GM18511 (cell line): ENCODE data around the gene RPS19.
"Not testable (repeated sequence)": the region's sequence is repeated elsewhere in the genome, so short reads cannot be mapped to it uniquely, and the experiment has no call there.

Source experiments
- ATAC-seq: cut with Tn5 transposase; IDR thresholded peaks from one replicate; pipeline ENCODE4 v1.9.1; 2021; ENCODE audit warnings: mild to moderate bottlenecking, moderate library complexity; ENCODE audit not compliant: unreplicated experiment

The RPS19 gene

GRCh38 chr19:41912899-41913537, 53.0 kb downstream of the RPS19 start:
- no peak for ATAC-seq

- no peak for ATAC-seq
Observed at GRCh38 chr19:41913538-41914423, 53.7 kb downstream of the RPS19 start.

- ATAC-seq = not testable (repeated sequence)
Observed at GRCh38 chr19:41914424-41914834, 54.4 kb downstream of the RPS19 start.

- ATAC-seq = no peak
Observed at GRCh38 chr19:41915021-41915775, 55.1 kb downstream of the RPS19 start.

GRCh38 chr19:41915776-41916414, 55.8 kb downstream of the RPS19 start:
- no peak for ATAC-seq

GRCh38 chr19:41917676-41918075, 57.6 kb downstream of the RPS19 start:
- no peak for ATAC-seq

GRCh38 chr19:41918095-41918494, 58.0 kb downstream of the RPS19 start:
- no peak for ATAC-seq

- no peak for ATAC-seq
Observed at GRCh38 chr19:41918653-41919244, 58.7 kb downstream of the RPS19 start.

GRCh38 chr19:41919948-41920712, 60.1 kb downstream of the RPS19 start:
- no peak for ATAC-seq

GRCh38 chr19:41920882-41921576, 61.0 kb downstream of the RPS19 start:
- no peak for ATAC-seq

- ATAC-seq = no peak
Observed at GRCh38 chr19:41921577-41922576, 61.8 kb downstream of the RPS19 start.
